GM12892 (cell line): ENCODE data around the gene LNX2.

ENCODE experiments used
- POLR2A ChIP-seq: IDR thresholded peaks from 2 replicates; pipeline ENCODE4 v1.6.1; 2011; ENCODE audit warnings: low read depth, low read length, control low read depth
- POLR2AphosphoS5 ChIP-seq: IDR thresholded peaks from 2 replicates; pipeline ENCODE4 v1.6.1; 2011; ENCODE audit warnings: low read depth, low read length, control low read depth
- TAF1 ChIP-seq: IDR thresholded peaks from 2 replicates; pipeline ENCODE4 v1.6.1; 2011; ENCODE audit warnings: low read depth, mild to moderate bottlenecking, control low read depth, low read length, borderline replicate concordance

GRCh38 chr13:27588405-27588804 is 31.9 kb downstream of the LNX2 start:
- TF ChIP-seq TAF1 (no peak), POLR2A (no peak), POLR2AphosphoS5 (no peak)
